ENCODE data around the gene MBOAT7.

DNA sequence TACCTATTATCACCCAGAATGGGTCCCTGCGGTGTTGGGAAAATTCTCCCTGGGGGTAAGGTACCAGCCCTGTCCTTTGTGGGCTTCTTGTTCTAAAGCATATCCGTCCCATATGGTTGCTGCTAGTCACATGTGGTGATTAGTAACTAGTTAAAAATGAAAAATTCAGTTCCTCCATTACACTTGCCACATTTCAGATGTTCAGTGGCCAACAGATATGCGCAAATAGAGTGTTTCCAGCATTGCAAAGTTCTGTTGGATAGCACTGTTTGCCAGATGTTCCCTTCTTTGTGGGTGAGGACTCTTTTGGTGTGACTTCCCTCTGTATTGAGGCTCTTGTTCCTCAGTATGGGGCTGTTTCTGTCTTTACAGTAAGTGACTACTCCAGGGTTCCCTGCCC is 48.0 kb downstream of the MBOAT7 start:
- TF ChIP-seq POLR2A (IDR thresholded peaks at IDR 0.05; ENCODE audit: low read depth, low read length) (no peak), POLR2AphosphoS5 (IDR thresholded peaks at IDR 0.05; ENCODE audit: low read depth, low read length) (no peak)

All from GM12892 (cell line).